ENCODE measurements around the gene CGREF1.

- TF ChIP-seq CTCF (conservative IDR thresholded peaks at IDR 0.05 in 1 of 2, IDR thresholded peaks at IDR 0.05 in 1 of 2; ENCODE audit: extremely low read depth in 1 of 2, insufficient read depth in 1 of 2, low read depth in 1 of 2, low read length in 2 of 2): no peak
- no peak for TF ChIP-seq EZH2 (IDR thresholded peaks at IDR 0.05; ENCODE audit: borderline replicate concordance, low read length)
Measured at GRCh38 chr2:27060323-27060722, 58.6 kb downstream of the CGREF1 start.

All from mammary epithelial cell (primary cell).